ENCODE results near the gene IER5. TPM values are rescaled to one million over a fixed set of nuclear protein-coding genes. Genes with fewer than 3 reads are reported as not detected.

IER5 gene
- total RNA-seq, 1 donor from 2014 or later: 29.1 TPM

GRCh38 chr1:181135437-181135731 lies 46.9 kb downstream of the IER5 start:
- DNase-seq: peak; percentile 58

DNA sequence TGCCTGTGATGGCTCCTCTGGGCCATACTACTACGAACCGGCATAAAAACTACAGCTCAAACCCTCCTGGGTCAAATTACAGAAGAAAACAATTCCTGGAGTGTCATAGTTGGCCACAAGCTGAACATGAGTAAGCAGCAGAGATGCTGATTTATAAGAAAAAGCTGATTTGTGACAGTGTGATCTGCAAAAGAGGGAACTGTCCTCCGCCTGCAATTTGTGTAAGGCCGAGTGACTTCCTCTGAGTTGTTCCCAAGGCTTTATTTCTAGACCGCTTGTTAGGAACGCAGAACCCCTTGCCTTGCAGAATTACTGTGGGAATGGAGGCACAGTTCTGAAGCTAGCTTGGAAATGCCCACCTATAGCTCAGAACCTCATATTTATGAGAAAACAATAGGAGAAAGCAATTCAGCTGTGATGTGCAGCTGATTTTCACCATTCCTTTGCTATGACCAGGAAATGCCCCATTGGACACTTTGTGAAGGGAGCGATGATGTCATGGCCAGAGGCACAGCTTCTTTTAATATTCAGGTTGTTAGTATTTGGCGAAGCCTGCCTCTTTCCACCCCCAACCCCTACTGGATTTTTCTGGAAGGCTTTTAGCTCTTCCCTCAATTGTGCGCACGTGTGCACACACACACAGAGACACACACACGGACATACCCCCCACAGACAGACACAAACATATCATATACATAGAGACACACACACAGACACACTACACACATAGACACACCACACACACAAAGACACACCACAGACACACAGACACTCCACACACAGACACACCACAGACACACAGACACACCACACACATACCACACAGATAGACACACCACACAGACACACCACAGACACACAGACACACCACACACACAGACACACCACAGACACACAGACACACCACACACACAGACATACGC lies 47.6 kb downstream of the IER5 start:
- DNase-seq: peak; percentile 84

DNA sequence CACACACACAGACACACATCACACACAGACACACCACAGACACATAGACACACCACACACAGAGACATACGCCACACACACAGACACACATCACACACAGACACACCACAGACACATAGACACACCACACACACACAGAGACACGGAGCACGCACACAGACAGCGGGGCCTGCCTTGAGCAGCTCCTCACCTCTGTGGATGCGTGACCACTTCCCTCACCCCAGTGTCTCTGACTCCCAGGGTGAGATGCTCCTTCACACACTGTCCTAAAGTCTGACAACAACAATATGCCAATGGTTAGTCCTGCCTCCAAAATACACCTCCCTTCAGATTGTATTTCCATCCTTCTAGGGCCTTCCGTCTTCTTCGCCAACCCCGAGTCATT lies 48.2 kb downstream of the IER5 start:
- no peak for DNase-seq

DNA sequence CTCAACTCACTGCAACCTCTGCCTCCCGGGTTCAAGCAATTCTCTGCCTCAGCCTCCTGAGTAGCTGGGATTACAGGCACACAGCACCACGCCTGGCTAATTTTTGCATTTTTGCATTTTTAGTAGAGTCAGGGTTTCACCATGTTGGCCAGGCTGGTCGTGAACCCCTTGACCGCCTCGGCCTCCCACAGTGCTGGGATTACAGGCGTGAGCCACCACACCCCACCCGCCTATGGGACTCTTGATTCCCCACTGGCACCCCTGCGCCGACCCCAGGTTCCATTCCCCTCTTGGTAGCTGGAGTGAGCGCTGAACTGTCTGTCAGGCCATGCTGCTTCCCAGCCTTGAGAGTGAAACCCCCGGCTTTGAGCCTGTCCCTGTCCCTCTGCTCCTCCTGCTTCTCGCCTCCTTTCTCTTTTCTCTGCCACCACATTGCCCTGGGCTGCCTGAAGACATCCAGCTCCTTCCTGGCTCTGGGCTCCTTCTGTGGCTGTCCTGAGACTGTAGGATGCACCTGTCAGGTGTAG lies 48.8 kb downstream of the IER5 start:
- DNase-seq: no peak

GRCh38 chr1:181139631-181140061 lies 51.1 kb downstream of the IER5 start:
- peak; percentile 36 for DNase-seq

DNA sequence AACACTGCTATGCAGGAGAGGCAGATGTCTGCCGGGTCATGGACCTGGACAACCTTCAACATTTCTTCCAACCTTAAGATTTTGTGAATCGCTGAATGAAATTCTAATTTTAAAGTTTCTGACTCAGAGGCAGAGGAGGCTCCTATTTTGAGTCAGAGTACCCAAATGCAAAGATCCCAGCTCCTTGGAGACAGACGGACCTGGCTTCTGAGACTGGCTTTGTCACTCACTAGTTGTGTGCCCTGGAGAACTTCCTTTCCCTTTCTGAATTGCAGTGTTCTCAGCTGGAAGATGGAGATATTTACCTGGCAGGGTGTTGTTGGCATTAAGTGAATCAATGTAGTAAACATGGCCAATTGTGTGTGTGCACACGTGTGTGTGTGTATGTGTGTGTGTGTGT lies 51.9 kb downstream of the IER5 start:
- no peak for DNase-seq

DNA sequence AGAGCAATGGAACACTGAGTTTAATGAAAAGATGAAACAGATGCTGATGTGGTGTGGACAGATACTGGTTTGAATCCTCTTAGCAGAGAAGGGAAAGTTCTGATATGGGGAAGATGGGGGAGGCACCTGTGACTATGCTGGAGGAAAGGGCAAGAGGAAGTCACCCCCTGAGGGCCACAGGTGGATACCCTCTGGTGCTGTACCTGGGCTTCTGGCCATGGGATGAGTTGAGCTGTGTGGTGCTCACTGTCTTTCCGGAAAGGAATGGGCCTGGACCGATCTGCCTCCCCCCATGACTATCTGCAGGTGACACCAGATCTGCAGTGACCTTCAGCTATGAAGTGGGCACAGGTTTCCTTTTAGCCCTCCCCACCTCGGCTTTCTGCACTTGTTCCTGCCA lies 52.4 kb downstream of the IER5 start:
- DNase-seq: no peak

DNA sequence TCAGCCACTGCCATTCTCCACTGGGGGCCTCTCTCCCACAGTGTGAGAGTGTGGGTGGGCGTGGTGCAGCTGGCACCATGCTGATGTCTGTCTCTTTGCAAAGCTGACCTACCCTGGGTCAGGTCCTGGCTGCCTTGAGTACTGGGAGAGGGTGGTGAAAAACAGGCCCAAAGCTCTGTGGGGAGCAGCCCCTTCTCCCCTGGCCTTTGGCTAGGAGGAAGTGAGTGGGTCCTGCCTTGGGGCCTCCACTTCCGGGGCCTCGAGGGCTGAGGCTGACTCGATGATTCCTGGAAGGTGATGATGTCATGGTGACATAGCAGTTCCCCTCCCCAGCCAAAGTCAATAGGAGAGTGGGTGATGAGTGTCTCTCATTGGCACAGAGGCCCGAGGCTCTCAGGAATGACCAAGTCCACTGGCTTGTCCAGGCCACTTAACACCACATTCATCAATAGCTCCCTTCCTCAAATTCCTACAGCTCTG lies 53.0 kb downstream of the IER5 start:
- peak; percentile 39 for DNase-seq

Other genes with a start within 250 kb of the IER5 start
- 5.9 and 6.1 TPM in 2 replicates for gene KIAA1614, start 175.8 kb upstream of the IER5 start, total RNA-seq
- 50.3 and 66.0 TPM in 2 replicates for gene STX6, start 65.8 kb upstream of the IER5 start, total RNA-seq
- 2.9 and 4.0 TPM in 2 replicates for gene MR1, start 54.7 kb upstream of the IER5 start, total RNA-seq

All from dermis blood vessel endothelial cell (primary cell).